Suprapubic skin (tissue), 4 donors: ENCODE results near the gene KDM2A. TPM values are rescaled to one million over a fixed set of nuclear protein-coding genes. Genes with fewer than 3 reads are reported as not detected.
"Not testable (repeated sequence)": the region's sequence is repeated elsewhere in the genome, so short reads cannot be mapped to it uniquely, and the experiment has no call there.

Experiments used
- DNase-seq, 2 donors: peaks; one replicate each; pipeline ENCODE4 v3.0.0-alpha.2; 2019; ENCODE audit warnings: low spot score in 2 of 2
- H3K27ac ChIP-seq: fragments of 200-600 bp; sonication (generic); one replicate; pipeline ENCODE4 v1.5.1; 2019
- H3K27me3 ChIP-seq: fragments of 200-600 bp; sonication (generic); one replicate; pipeline ENCODE4 v1.5.1; 2019
- H3K36me3 ChIP-seq: fragments of 200-600 bp; sonication (generic); one replicate; pipeline ENCODE4 v1.5.1; 2019
- H3K4me1 ChIP-seq: fragments of 200-600 bp; sonication (generic); one replicate; pipeline ENCODE4 v1.5.1; 2019
- H3K4me3 ChIP-seq: fragments of 200-600 bp; sonication (generic); one replicate; pipeline ENCODE4 v1.5.1; 2019; ENCODE audit warnings: mild to moderate bottlenecking
- H3K9me3 ChIP-seq: fragments of 200-600 bp; sonication (generic); one replicate; pipeline ENCODE4 v1.5.1; 2019
- EP300 ChIP-seq: sonication (generic); formaldehyde crosslinking; IDR thresholded peaks from one replicate; pipeline ENCODE4 v1.6.1; 2017; ENCODE audit warnings: antibody characterized with exemption
- POLR2A ChIP-seq, 2 donors: fragments of 450-650 bp; IDR thresholded peaks; one replicate each; pipeline ENCODE4 v1.6.1; 2017; ENCODE audit warnings: antibody characterized with exemption in 2 of 2, mild to moderate bottlenecking in 2 of 2, moderate library complexity in 2 of 2
- POLR2AphosphoS5 ChIP-seq, 3 donors: sonication (generic); formaldehyde crosslinking; IDR thresholded peaks; one replicate each; pipeline ENCODE4 v1.6.1; 2017; ENCODE audit warnings: antibody characterized with exemption in 3 of 3
- WGBS: methylation state at CpG from one replicate; pipeline ENCODE4 v1.1.5; 2018; 5-methylcytosine and 5-hydroxymethylcytosine counted together
- total RNA-seq, 4 donors: library from RNA; depleted of rRNA; stranded (reverse); fragments of >200 nt; gene quantifications; one replicate each; pipeline ENCODE4 v1.1.0, GENCODE V29; 2016
- TF ChIP-seq, protein P1 (sequence below), 2 donors: fragments of 200-600 bp in 1 of 2; fragments of 450-650 bp in 1 of 2; sonication (generic) in 1 of 2; IDR thresholded peaks; one replicate each; pipeline ENCODE4 v1.5.1; 2016 to 2019; ENCODE audit warnings: antibody characterized with exemption in 2 of 2, mild to moderate bottlenecking in 1 of 2, moderate library complexity in 1 of 2

KDM2A gene
- total RNA-seq, 4 donors from 2014 or later: 76.0 to 142 (median 84.8) TPM

DNA sequence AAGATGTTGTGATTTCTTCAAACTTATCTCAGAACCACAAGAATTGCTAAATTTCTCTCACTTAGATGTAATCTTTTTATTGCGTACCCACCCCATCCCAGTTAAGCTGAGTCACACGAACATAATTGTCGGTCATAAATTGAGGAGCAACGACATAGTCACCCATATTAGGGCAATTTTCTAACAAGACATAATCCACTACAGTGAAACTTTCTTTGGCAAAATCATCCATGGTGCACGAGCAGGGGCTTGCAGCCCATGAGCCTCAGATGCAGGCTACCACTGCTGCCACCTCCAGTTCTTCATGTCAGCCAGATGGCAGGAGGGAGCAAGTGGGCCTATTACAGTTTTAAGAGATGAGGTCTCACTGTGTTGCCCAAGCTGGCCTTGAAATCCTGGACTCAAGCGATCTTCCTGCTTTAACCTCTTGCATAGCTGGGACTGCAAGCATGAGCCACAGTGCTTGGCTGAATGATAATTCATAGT is 77.0 kb downstream of the KDM2A start:
- TF ChIP-seq EP300: no peak
- TF ChIP-seq, protein P1, sequence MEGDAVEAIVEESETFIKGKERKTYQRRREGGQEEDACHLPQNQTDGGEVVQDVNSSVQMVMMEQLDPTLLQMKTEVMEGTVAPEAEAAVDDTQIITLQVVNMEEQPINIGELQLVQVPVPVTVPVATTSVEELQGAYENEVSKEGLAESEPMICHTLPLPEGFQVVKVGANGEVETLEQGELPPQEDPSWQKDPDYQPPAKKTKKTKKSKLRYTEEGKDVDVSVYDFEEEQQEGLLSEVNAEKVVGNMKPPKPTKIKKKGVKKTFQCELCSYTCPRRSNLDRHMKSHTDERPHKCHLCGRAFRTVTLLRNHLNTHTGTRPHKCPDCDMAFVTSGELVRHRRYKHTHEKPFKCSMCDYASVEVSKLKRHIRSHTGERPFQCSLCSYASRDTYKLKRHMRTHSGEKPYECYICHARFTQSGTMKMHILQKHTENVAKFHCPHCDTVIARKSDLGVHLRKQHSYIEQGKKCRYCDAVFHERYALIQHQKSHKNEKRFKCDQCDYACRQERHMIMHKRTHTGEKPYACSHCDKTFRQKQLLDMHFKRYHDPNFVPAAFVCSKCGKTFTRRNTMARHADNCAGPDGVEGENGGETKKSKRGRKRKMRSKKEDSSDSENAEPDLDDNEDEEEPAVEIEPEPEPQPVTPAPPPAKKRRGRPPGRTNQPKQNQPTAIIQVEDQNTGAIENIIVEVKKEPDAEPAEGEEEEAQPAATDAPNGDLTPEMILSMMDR (IDR thresholded peaks at IDR 0.05): no peak
- no peak for TF ChIP-seq POLR2A (IDR thresholded peaks at IDR 0.05)
- TF ChIP-seq POLR2AphosphoS5 (IDR thresholded peaks at IDR 0.05): no peak
- H3K9me3 ChIP-seq: no peaks in the 10 kb centered on the region
- peaks cover 2% of the 10 kb centered on the region for H3K4me1 ChIP-seq
- no peak overlapping the region for H3K4me3 ChIP-seq
- no peaks in the 10 kb centered on the region for H3K27me3 ChIP-seq
- peaks cover 35% of the 10 kb centered on the region for H3K36me3 ChIP-seq
- 75% methylated on average over 5 of the region's 6 CpGs for WGBS
- no peak for DNase-seq
- H3K27ac ChIP-seq: no peak overlapping the region

DNA sequence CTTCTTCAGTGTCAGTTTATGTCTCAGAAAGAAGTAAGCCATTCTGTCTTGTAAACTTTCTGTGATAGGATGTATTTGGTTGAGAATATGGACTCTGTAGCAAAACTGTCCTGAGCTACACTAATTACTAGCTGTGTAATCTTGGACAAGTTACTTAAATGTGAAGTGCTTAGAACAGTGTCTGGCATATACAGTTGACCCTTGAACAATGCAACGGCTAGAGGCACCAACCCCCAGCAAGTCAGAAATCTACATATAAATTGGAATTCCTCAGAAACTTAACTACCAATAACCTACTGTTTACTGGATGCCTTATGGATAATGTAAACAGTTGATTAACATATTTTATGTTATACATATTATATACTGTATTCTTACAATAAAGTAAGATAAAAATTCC is 78.5 kb downstream of the KDM2A start:
- no peak overlapping the region for H3K27ac ChIP-seq

DNA sequence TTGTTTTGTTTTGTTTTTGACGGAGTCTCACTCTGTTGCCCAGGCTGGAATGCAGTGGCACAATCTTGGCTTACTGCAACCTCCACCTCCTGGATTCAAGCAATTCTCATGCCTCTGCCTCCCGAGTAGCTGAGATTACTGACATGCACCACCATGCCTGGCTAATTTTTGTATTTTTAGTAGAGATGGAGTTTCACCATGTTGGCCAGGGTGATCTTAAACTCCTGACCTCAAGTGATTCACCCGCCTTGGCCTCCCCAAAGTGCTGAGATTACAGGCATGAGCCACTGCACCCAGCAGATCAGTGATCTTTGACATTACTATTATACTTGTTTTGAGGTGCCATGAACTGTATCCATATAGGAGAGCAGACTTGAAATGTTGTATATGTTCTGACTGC is 79.7 kb downstream of the KDM2A start:
- not testable (repeated sequence) for DNase-seq, H3K4me1 ChIP-seq, H3K4me3 ChIP-seq, H3K9me3 ChIP-seq, H3K27me3 ChIP-seq, H3K27ac ChIP-seq
- 87% methylated on average over 3 of the region's 3 CpGs for WGBS
- peaks cover 32% of the 10 kb centered on the region for H3K36me3 ChIP-seq

More for the DNA sequence above, 78.5 kb downstream of the KDM2A start:
- no peak for DNase-seq
- peaks cover 2% of the 10 kb centered on the region for H3K4me1 ChIP-seq
- TF ChIP-seq POLR2A (IDR thresholded peaks at IDR 0.05): no peak
- TF ChIP-seq, protein P1 (IDR thresholded peaks at IDR 0.05): no peak
- no peak for TF ChIP-seq EP300
- no peak for TF ChIP-seq POLR2AphosphoS5 (IDR thresholded peaks at IDR 0.05)
- H3K36me3 ChIP-seq: peaks cover 40% of the 10 kb centered on the region
- H3K27me3 ChIP-seq: no peaks in the 10 kb centered on the region
- H3K9me3 ChIP-seq: no peaks in the 10 kb centered on the region
- no peak overlapping the region for H3K4me3 ChIP-seq
- WGBS: 82% methylated on average over 1 of the region's 1 CpG

DNA sequence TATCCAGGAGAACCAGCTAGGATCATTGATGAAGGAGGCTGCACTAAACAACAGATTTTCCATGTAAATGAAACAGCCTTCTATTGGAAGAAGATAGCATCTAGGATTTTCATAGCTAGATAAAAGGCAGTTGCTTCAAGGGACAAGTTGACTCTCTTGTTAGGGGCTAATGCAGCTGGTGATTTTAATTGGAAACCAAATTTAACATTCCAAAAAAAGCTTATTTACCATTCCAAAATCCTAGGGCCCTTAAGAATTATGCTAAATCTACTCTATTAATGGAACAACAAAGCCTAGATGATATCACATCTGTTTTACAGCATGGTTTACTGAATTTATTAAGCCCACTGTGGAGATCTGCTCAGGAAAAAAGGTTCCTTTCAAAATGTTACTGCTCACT is 80.7 kb downstream of the KDM2A start:
- TF ChIP-seq EP300: no peak
- no peak for TF ChIP-seq POLR2A (IDR thresholded peaks at IDR 0.05)
- TF ChIP-seq, protein P1 (IDR thresholded peaks at IDR 0.05): no peak
- TF ChIP-seq POLR2AphosphoS5 (IDR thresholded peaks at IDR 0.05): no peak
- Histone ChIP-seq H3K9me3 (no peaks in the 10 kb centered on the region), H3K4me3 (no peak overlapping the region), H3K27me3 (no peaks in the 10 kb centered on the region), H3K4me1 (peaks cover 2% of the 10 kb centered on the region), H3K27ac (no peak overlapping the region), H3K36me3 (peaks cover 31% of the 10 kb centered on the region)
- DNase-seq: no peak

DNA sequence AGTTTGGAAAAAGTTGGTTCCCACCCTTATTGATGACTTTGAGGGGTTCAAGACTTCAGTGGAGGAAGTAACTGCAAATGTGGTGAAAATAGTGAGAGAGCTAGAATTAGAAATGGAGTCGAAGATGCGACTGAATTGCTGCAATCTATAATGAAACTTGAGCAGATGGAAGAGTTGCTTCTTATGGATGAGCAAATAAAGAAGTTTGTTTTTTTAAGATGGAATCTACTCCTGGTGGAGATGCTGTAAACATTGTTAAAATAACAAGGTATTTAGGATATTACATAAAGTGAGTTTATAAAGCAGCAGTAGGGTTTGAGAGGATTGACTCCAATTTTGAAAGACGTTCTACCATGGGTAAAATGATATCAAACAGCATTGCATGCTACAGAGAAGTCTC is 83.0 kb downstream of the KDM2A start:
- H3K27me3 ChIP-seq: no peaks in the 10 kb centered on the region
- H3K9me3 ChIP-seq: no peaks in the 10 kb centered on the region
- H3K27ac ChIP-seq: no peak overlapping the region
- H3K4me3 ChIP-seq: no peak overlapping the region
- TF ChIP-seq EP300: no peak
- no peak for TF ChIP-seq POLR2A (IDR thresholded peaks at IDR 0.05)
- TF ChIP-seq, protein P1 (IDR thresholded peaks at IDR 0.05): no peak
- no peak for TF ChIP-seq POLR2AphosphoS5 (IDR thresholded peaks at IDR 0.05)
- peaks cover 2% of the 10 kb centered on the region for H3K4me1 ChIP-seq
- H3K36me3 ChIP-seq: peaks cover 32% of the 10 kb centered on the region
- WGBS: 93% methylated on average over 3 of the region's 3 CpGs
- DNase-seq: no peak

DNA sequence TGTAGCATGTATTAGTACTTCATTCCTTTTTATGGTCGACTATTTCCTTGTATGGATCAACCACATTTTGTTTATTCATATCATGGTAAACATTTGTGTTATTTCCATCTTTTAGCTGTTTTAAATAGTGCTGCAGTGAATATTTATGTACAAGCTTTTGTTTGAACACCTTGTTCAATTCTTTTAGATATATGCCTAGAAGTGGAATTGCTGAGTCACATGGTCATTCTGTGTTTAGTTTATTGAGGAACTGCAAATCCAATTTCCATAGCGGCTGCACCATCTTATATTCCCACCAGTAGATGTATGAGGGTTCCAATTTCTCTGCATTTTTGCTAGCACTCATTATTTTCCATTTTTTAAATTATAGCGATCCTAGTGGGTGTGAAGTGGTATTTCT is 85.8 kb downstream of the KDM2A start:
- 87% methylated on average over 3 of the region's 3 CpGs for WGBS

DNA sequence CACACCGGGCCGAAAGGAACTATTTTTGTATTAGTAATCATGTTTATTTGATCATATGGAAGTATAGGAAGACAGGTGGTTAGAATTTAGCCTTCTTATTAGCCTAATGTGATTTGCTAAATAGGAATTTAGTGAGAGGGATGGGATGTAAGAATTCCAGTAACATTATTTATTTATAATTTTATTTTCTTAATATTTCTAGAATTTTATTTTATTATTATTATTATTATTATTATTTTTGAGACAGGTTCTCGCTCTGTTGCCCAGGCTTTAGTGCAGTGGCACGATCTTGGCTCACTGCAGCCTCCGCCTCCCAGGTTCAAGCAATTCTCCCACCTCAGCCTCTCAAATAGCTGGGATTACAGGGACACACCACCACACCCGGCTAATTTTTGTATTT is 90.2 kb downstream of the KDM2A start:
- WGBS: 98% methylated on average over 6 of the region's 6 CpGs
- H3K36me3 ChIP-seq: peaks cover 63% of the 10 kb centered on the region
- not testable (repeated sequence) for DNase-seq, H3K4me3 ChIP-seq, H3K27me3 ChIP-seq, H3K9me3 ChIP-seq, H3K4me1 ChIP-seq, H3K27ac ChIP-seq

More for the DNA sequence above, 85.8 kb downstream of the KDM2A start:
- H3K4me3 ChIP-seq: no peak overlapping the region
- TF ChIP-seq POLR2A (IDR thresholded peaks at IDR 0.05): no peak
- TF ChIP-seq, protein P1 (IDR thresholded peaks at IDR 0.05): no peak
- TF ChIP-seq EP300: no peak
- TF ChIP-seq POLR2AphosphoS5 (IDR thresholded peaks at IDR 0.05): no peak
- no peak for DNase-seq
- H3K9me3 ChIP-seq: no peaks in the 10 kb centered on the region
- H3K27ac ChIP-seq: no peak overlapping the region
- H3K36me3 ChIP-seq: peaks cover 50% of the 10 kb centered on the region
- H3K27me3 ChIP-seq: no peaks in the 10 kb centered on the region
- H3K4me1 ChIP-seq: no peaks in the 10 kb centered on the region
